ENCODE data around the gene RTN4RL2. TPM values are rescaled to one million over a fixed set of nuclear protein-coding genes. Genes with fewer than 3 reads are reported as not detected.
"Not testable (repeated sequence)": the region's sequence is repeated elsewhere in the genome, so short reads cannot be mapped to it uniquely, and the experiment has no call there.

Gene RTN4RL2
- total and polyA plus RNA-seq, 2 donors (not counting 3 experiments of a cell fraction or from before 2014, with no cell fraction given), result 0.35 to 1.3 TPM

DNA sequence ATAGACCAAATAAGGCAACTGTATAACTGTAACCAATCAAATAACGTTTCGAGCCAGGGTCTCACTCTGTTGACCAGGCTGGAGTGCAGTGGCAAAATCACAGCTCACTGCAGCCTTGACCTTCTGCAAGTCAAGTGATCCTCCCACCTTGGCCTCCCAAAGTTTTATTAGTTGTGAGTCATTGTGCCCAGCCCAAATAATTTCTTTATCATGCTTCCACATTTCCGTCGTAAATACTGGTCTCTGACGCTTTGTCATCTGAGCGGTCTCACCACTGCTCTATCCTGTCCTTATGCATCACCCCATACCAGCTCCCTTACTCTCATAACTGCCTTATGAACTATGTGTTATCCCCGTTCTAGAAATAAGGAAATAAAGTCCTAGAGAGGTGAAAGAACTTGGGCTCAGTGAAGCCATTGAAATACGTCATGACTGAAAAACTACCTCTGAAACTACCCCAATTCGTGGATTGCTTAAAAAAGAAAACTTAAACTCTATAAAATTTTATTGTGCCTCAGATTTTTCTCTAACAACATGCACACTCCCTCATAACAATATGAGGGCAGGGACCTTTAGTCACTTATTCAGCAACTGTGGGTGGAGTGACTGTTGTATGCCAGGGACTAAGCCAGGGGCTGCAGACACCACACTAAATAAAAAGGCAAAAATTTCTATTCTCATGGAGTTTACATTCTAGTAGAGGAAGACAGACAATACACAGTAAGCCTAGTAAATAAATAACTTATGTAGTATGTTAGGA, 15.8 kb upstream of the RTN4RL2 start:
- Histone ChIP-seq H3K4me2 (ENCODE audit: insufficient read depth, low read length) (no peak overlapping the region), H3K4me3 (replicated peaks in 1 of 3; ENCODE audit: insufficient read depth in 1 of 3, low read depth in 1 of 3, low read length in 3 of 3) (no peak overlapping the region), H3K27me3 (ENCODE audit: control insufficient read depth in 2 of 2, insufficient read depth in 2 of 2, low read length in 2 of 2) (peaks cover 0 to 2% of the 10 kb centered on the region in 2 experiments), H3K79me2 (ENCODE audit: control insufficient read depth, insufficient read depth, low read length) (no peaks in the 10 kb centered on the region), H3K4me1 (ENCODE audit: control insufficient read depth, extremely low read depth, insufficient read depth, low read length) (no peaks in the 10 kb centered on the region), H3K36me3 (ENCODE audit: control insufficient read depth in 2 of 2, extremely low read depth in 1 of 2, insufficient read depth in 2 of 2, low read length in 2 of 2) (no peaks in the 10 kb centered on the region), H2AFZ (ENCODE audit: low read depth, low read length) (no peak overlapping the region), H4K20me1 (replicated peaks; ENCODE audit: control insufficient read depth, extremely low read depth, insufficient read depth, low read length) (no peaks in the 10 kb centered on the region), H3K9me3 (replicated peaks; ENCODE audit: control insufficient read depth, insufficient read depth, low read length) (no peaks in the 10 kb centered on the region), H3K9me1 (replicated peaks; ENCODE audit: control insufficient read depth, extremely low read depth, insufficient read depth, low read length) (no peaks in the 10 kb centered on the region), H3K9ac (replicated peaks; ENCODE audit: extremely low read depth, insufficient read depth, low read length) (no peak overlapping the region), H3K27ac (ENCODE audit: insufficient read depth, low read depth, low read length) (no peak overlapping the region)
- no TSS peak for BruUV-seq (replicated peaks)
- DNase-seq (ENCODE audit: low read depth, low spot score) (no peak), FAIRE-seq (no peak)
- TF ChIP-seq FOS (IDR thresholded peaks at IDR 0.05; ENCODE audit: borderline replicate concordance, insufficient read depth, low read length) (no peak), EZH2 (IDR thresholded peaks at IDR 0.05; ENCODE audit: borderline replicate concordance, low read depth, low read length, severe bottlenecking) (no peak), GATA2 (IDR thresholded peaks at IDR 0.05; ENCODE audit: insufficient read depth, insufficient read length, low read depth, low read length) (no peak), POLR2A (IDR thresholded peaks at IDR 0.05; ENCODE audit: low read depth, low read length) (no peak), MYC (IDR thresholded peaks at IDR 0.05; ENCODE audit: low read depth, low read length) (no peak), JUN (IDR thresholded peaks at IDR 0.05; ENCODE audit: borderline replicate concordance, insufficient read depth, insufficient read length, low read depth) (no peak), POLR2AphosphoS5 (IDR thresholded peaks at IDR 0.05; ENCODE audit: insufficient read depth, low read depth, low read length) (no peak)
- TF ChIP-seq, protein P1, sequence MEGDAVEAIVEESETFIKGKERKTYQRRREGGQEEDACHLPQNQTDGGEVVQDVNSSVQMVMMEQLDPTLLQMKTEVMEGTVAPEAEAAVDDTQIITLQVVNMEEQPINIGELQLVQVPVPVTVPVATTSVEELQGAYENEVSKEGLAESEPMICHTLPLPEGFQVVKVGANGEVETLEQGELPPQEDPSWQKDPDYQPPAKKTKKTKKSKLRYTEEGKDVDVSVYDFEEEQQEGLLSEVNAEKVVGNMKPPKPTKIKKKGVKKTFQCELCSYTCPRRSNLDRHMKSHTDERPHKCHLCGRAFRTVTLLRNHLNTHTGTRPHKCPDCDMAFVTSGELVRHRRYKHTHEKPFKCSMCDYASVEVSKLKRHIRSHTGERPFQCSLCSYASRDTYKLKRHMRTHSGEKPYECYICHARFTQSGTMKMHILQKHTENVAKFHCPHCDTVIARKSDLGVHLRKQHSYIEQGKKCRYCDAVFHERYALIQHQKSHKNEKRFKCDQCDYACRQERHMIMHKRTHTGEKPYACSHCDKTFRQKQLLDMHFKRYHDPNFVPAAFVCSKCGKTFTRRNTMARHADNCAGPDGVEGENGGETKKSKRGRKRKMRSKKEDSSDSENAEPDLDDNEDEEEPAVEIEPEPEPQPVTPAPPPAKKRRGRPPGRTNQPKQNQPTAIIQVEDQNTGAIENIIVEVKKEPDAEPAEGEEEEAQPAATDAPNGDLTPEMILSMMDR (IDR thresholded peaks at IDR 0.05; ENCODE audit: extremely low read depth in 1 of 2, insufficient read depth in 1 of 2, low read depth in 1 of 2, low read length in 2 of 2), result no peak
- TF ChIP-seq, protein P2, sequence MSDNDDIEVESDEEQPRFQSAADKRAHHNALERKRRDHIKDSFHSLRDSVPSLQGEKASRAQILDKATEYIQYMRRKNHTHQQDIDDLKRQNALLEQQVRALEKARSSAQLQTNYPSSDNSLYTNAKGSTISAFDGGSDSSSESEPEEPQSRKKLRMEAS (IDR thresholded peaks at IDR 0.05; ENCODE audit: insufficient read depth, insufficient read length), result no peak
- CTCF ChIA-PET, result interaction anchor here (2.0 to 2.4 kb wide), 2 partner anchors 13 kb away, joined by 9 to 13 read pairs; no protein-coding TSS in a partner anchor
- POLR2A ChIA-PET, result no interaction called here
- dilution Hi-C loops (cut with MboI; ENCODE audit: extremely low pct_ligation_motif_present, low sequenced_read_pairs), result no loop called here
- intact Hi-C loops (cut with micrococcal nuclease), result no loop called here

DNA sequence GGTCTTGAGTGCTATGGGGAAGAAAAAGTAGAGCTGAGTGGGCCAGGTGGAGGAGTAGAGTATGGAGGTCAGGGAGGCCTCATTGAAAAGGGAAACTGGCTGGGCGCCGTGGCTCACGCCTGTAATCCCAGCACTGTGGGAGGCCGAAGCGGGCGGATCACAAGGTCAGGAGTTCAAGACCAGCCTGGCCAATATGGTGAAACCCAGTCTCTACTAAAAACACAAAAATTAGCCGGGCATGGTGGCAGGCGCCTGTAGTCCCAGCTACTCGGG, 15.3 kb upstream of the RTN4RL2 start:
- H3K9ac ChIP-seq (replicated peaks; ENCODE audit: extremely low read depth, insufficient read depth, low read length); POLR2A ChIA-PET; H2AFZ ChIP-seq (ENCODE audit: low read depth, low read length); H3K27ac ChIP-seq (ENCODE audit: insufficient read depth, low read depth, low read length); H3K4me2 ChIP-seq (ENCODE audit: insufficient read depth, low read length); BruUV-seq (replicated peaks); H3K27me3 ChIP-seq (ENCODE audit: control insufficient read depth in 2 of 2, insufficient read depth in 2 of 2, low read length in 2 of 2); H3K36me3 ChIP-seq (ENCODE audit: control insufficient read depth in 2 of 2, extremely low read depth in 1 of 2, insufficient read depth in 2 of 2, low read length in 2 of 2); H3K9me3 ChIP-seq (replicated peaks; ENCODE audit: control insufficient read depth, insufficient read depth, low read length); H3K4me3 ChIP-seq (replicated peaks in 1 of 3; ENCODE audit: insufficient read depth in 1 of 3, low read depth in 1 of 3, low read length in 3 of 3); H3K4me1 ChIP-seq (ENCODE audit: control insufficient read depth, extremely low read depth, insufficient read depth, low read length); FAIRE-seq; H3K9me1 ChIP-seq (replicated peaks; ENCODE audit: control insufficient read depth, extremely low read depth, insufficient read depth, low read length); H4K20me1 ChIP-seq (replicated peaks; ENCODE audit: control insufficient read depth, extremely low read depth, insufficient read depth, low read length); dilution Hi-C loops (cut with MboI; ENCODE audit: extremely low pct_ligation_motif_present, low sequenced_read_pairs); H3K79me2 ChIP-seq (ENCODE audit: control insufficient read depth, insufficient read depth, low read length); intact Hi-C loops (cut with micrococcal nuclease); DNase-seq (ENCODE audit: low read depth, low spot score): not testable (repeated sequence)
- CTCF ChIA-PET, result interaction anchor here (2.0 kb wide), 1 partner anchor 13 kb away, joined by 9 read pairs; no protein-coding TSS in a partner anchor

All from endothelial cell of umbilical vein (primary cell).